Glomerular endothelial cell (primary cell): ENCODE measurements around the gene DGKG. TPM values are rescaled to one million over a fixed set of nuclear protein-coding genes. Genes with fewer than 3 reads are reported as not detected.

Source experiments
- DNase-seq: peaks from one replicate; pipeline ENCODE4 v3.0.0-alpha.2; 2011; ENCODE audit warnings: low read depth, low spot score; ENCODE audit errors: extremely low read depth
- total RNA-seq: library from RNA; depleted of rRNA; stranded (reverse); fragments of >200 nt; gene quantifications from 2 replicates; pipeline ENCODE4 v1.2.3, GENCODE V29; 2015

Gene DGKG
- total RNA-seq, 1 donor from 2014 or later: 3.8 TPM

GRCh38 chr3:186281176-186281575 is 80.9 kb downstream of the DGKG start:
- DNase-seq: no peak

- DNase-seq: no peak
These were observed 81.3 kb downstream of the DGKG start for GRCh38 chr3:186280737-186281136.

GRCh38 chr3:186277268-186277909 is 84.6 kb downstream of the DGKG start:
- DNase-seq: no peak

GRCh38 chr3:186275436-186275835 is 86.6 kb downstream of the DGKG start:
- no peak for DNase-seq

GRCh38 chr3:186273586-186273985 is 88.4 kb downstream of the DGKG start:
- no peak for DNase-seq

GRCh38 chr3:186270701-186271100 is 91.3 kb downstream of the DGKG start:
- no peak for DNase-seq

- DNase-seq: no peak
These were observed 93.2 kb downstream of the DGKG start for GRCh38 chr3:186268616-186269448.

- no peak for DNase-seq
These were observed 94.3 kb downstream of the DGKG start for GRCh38 chr3:186267758-186268157.

GRCh38 chr3:186264608-186265400 is 97.2 kb downstream of the DGKG start:
- DNase-seq: no peak

- no peak for DNase-seq
These were observed 100.4 kb downstream of the DGKG start for GRCh38 chr3:186261638-186262037.

- no peak for DNase-seq
These were observed 101.3 kb downstream of the DGKG start for GRCh38 chr3:186260726-186261125.

GRCh38 chr3:186259612-186260383 is 102.2 kb downstream of the DGKG start:
- no peak for DNase-seq

GRCh38 chr3:186258968-186259367 is 103.1 kb downstream of the DGKG start:
- no peak for DNase-seq

GRCh38 chr3:186257866-186258265 is 104.2 kb downstream of the DGKG start:
- DNase-seq: no peak

- DNase-seq: no peak
These were observed 106.2 kb downstream of the DGKG start for GRCh38 chr3:186255703-186256331.

- DNase-seq: no peak
These were observed 107.1 kb downstream of the DGKG start for GRCh38 chr3:186254676-186255650.

GRCh38 chr3:186251948-186252619 is 110.0 kb downstream of the DGKG start:
- DNase-seq: no peak

GRCh38 chr3:186248850-186249249 is 113.2 kb downstream of the DGKG start:
- no peak for DNase-seq
